Astrocyte (in vitro differentiated cells and primary cell): Measurements from ENCODE around the gene DDX25.

ENCODE experiments used
- CTCF ChIP-seq: IDR thresholded peaks from 2 replicates; pipeline ENCODE4 v1.5.1; 2011; ENCODE audit warnings: low read depth, mild to moderate bottlenecking, inconsistent platforms, low read length, moderate library complexity; ENCODE audit not compliant: insufficient read depth
- EZH2 ChIP-seq: IDR thresholded peaks from 2 replicates; pipeline ENCODE4 v1.6.1; 2012; ENCODE audit warnings: mild to moderate bottlenecking, low read length, inconsistent platforms; ENCODE audit not compliant: insufficient read depth

GRCh38 chr11:125890447-125891100 lies 13.7 kb upstream of the DDX25 start:
- TF ChIP-seq CTCF, result no peak
- TF ChIP-seq EZH2, result no peak
